Raji (cell line): ENCODE results near the gene ZBTB20.

Experiments used
- POLR2A ChIP-seq: IDR thresholded peaks from 2 replicates; pipeline ENCODE4 v1.6.1; 2011; ENCODE audit warnings: low read depth, low read length, control low read depth; ENCODE audit not compliant: insufficient read depth

Gene ZBTB20

GRCh38 chr3:114841515-114841914 lies 305.6 kb downstream of the ZBTB20 start:
- TF ChIP-seq POLR2A: no peak

- TF ChIP-seq POLR2A: no peak
Observed at GRCh38 chr3:114839476-114839875, 307.6 kb downstream of the ZBTB20 start.

- no peak for TF ChIP-seq POLR2A
Observed at GRCh38 chr3:114838025-114838424, 309.1 kb downstream of the ZBTB20 start.

GRCh38 chr3:114834175-114834940 lies 312.7 kb downstream of the ZBTB20 start:
- no peak for TF ChIP-seq POLR2A

GRCh38 chr3:114831861-114832260 lies 315.2 kb downstream of the ZBTB20 start:
- no peak for TF ChIP-seq POLR2A

GRCh38 chr3:114830652-114831051 lies 316.4 kb downstream of the ZBTB20 start:
- TF ChIP-seq POLR2A: no peak

GRCh38 chr3:114829783-114830182 lies 317.3 kb downstream of the ZBTB20 start:
- TF ChIP-seq POLR2A: no peak

GRCh38 chr3:114827495-114827894 lies 319.6 kb downstream of the ZBTB20 start:
- TF ChIP-seq POLR2A: no peak

GRCh38 chr3:114824014-114824413 lies 323.1 kb downstream of the ZBTB20 start:
- no peak for TF ChIP-seq POLR2A

GRCh38 chr3:114823061-114823460 lies 324.0 kb downstream of the ZBTB20 start:
- no peak for TF ChIP-seq POLR2A

GRCh38 chr3:114816052-114816451 lies 331.0 kb downstream of the ZBTB20 start:
- no peak for TF ChIP-seq POLR2A

- no peak for TF ChIP-seq POLR2A
Observed at GRCh38 chr3:114809668-114810413, 337.2 kb downstream of the ZBTB20 start.

- TF ChIP-seq POLR2A: no peak
Observed at GRCh38 chr3:114804099-114804498, 343.0 kb downstream of the ZBTB20 start.

- TF ChIP-seq POLR2A: no peak
Observed at GRCh38 chr3:114803042-114803695, 343.9 kb downstream of the ZBTB20 start.

- TF ChIP-seq POLR2A: no peak
Observed at GRCh38 chr3:114800272-114801031, 346.6 kb downstream of the ZBTB20 start.

GRCh38 chr3:114799816-114800215 lies 347.3 kb downstream of the ZBTB20 start:
- no peak for TF ChIP-seq POLR2A

- TF ChIP-seq POLR2A: no peak
Observed at GRCh38 chr3:114796796-114797195, 350.3 kb downstream of the ZBTB20 start.
